Measurements from ENCODE around the gene ARF1.

GRCh38 chr1:228095938-228096337, 13.4 kb downstream of the ARF1 start:
- TF ChIP-seq EZH2 (IDR thresholded peaks at IDR 0.05) (no peak), POLR2AphosphoS5 (IDR thresholded peaks at IDR 0.05; ENCODE audit: borderline replicate concordance, low read depth, low read length) (no peak)
